Liver (tissue), 3 donors: ENCODE measurements around the gene PLLP.

ENCODE experiments used
- TAF1 ChIP-seq: conservative IDR thresholded peaks from 2 replicates; pipeline ENCODE4 v1.6.1; 2016; ENCODE audit warnings: antibody characterized with exemption, mild to moderate bottlenecking
- TF ChIP-seq, protein P1 (sequence below): fragments of 150-350 bp; IDR thresholded peaks from 2 replicates; pipeline ENCODE4 v1.5.1; 2017; ENCODE audit warnings: improper control_type of control experiment, low read depth, low read length; ENCODE audit not compliant: missing input control
- TF ChIP-seq, protein P2 (sequence below): IDR thresholded peaks from 2 replicates; pipeline ENCODE4 v1.6.1; 2016; ENCODE audit warnings: antibody characterized with exemption
- donor health status: healthy.
- donor health status: healthy.

- TF ChIP-seq TAF1 = no peak
- TF ChIP-seq, protein P1, sequence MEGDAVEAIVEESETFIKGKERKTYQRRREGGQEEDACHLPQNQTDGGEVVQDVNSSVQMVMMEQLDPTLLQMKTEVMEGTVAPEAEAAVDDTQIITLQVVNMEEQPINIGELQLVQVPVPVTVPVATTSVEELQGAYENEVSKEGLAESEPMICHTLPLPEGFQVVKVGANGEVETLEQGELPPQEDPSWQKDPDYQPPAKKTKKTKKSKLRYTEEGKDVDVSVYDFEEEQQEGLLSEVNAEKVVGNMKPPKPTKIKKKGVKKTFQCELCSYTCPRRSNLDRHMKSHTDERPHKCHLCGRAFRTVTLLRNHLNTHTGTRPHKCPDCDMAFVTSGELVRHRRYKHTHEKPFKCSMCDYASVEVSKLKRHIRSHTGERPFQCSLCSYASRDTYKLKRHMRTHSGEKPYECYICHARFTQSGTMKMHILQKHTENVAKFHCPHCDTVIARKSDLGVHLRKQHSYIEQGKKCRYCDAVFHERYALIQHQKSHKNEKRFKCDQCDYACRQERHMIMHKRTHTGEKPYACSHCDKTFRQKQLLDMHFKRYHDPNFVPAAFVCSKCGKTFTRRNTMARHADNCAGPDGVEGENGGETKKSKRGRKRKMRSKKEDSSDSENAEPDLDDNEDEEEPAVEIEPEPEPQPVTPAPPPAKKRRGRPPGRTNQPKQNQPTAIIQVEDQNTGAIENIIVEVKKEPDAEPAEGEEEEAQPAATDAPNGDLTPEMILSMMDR = no peak
- TF ChIP-seq, protein P2, sequence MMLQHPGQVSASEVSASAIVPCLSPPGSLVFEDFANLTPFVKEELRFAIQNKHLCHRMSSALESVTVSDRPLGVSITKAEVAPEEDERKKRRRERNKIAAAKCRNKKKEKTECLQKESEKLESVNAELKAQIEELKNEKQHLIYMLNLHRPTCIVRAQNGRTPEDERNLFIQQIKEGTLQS = no peak
These were observed at the start of gene PLLP for GRCh38 chr16:57284209-57284951.
